Endothelial cell of umbilical vein (primary cell): ENCODE measurements around the gene PTPRT. TPM values are rescaled to one million over a fixed set of nuclear protein-coding genes. Genes with fewer than 3 reads are reported as not detected.

Experiments used
- BruUV-seq: library from RNA; stranded (reverse); fragments of 400-500 nt; replicated peaks from 2 replicates; lab custom pipeline; 2021; lab: Mats Ljungman, UMichigan
- CTCF ChIA-PET: fragments of 300-600, 350-600 bp; sonication (Branson Sonifier 250); formaldehyde crosslinking; loops from one replicate; lab custom pipeline; 2021; ENCODE audit warnings: antibody characterized with exemption, inconsistent platforms; lab: Charles Lee
- POLR2A ChIA-PET: fragments of 300-600, 350-600 bp; sonication (Branson Sonifier 250); formaldehyde crosslinking; loops from one replicate; lab custom pipeline; 2021; ENCODE audit warnings: antibody characterized with exemption, inconsistent platforms; lab: Charles Lee
- DNase-seq: peaks from one replicate; pipeline ENCODE4 v3.0.0-alpha.2; 2011; ENCODE audit warnings: low read depth, low spot score
- FAIRE-seq: peaks from 2 replicates; lab custom pipeline; 2011; peaks lifted over from hg19 to GRCh38; lab: Jason Lieb, UNC
- H2AFZ ChIP-seq: 2 replicates; pipeline ENCODE4 v1.6.0; 2012; ENCODE audit warnings: low read depth, low read length, control low read depth, inconsistent platforms
- H3K27ac ChIP-seq: 2 replicates; pipeline ENCODE4 v1.5.1; 2011; ENCODE audit warnings: low read depth, mild to moderate bottlenecking, control low read depth, low read length, moderate library complexity; ENCODE audit not compliant: insufficient read depth
- H3K27me3 ChIP-seq, 2 experiments: 2 replicates each; pipeline versions ENCODE4 v1.6.0 to v1.6.1; 2011; ENCODE audit warnings: low read length in 2 of 2, mixed read lengths in 1 of 2; ENCODE audit not compliant: control insufficient read depth in 2 of 2, insufficient read depth in 2 of 2
- H3K36me3 ChIP-seq, 2 experiments: 2 replicates in 1 of 2; 3 replicates in 1 of 2; pipeline ENCODE4 v1.5.1; 2011; ENCODE audit warnings: low read length in 2 of 2, mild to moderate bottlenecking in 1 of 2, moderate library complexity in 1 of 2; ENCODE audit not compliant: control insufficient read depth in 2 of 2, insufficient read depth in 2 of 2; ENCODE audit errors: extremely low read depth in 1 of 2
- H3K4me1 ChIP-seq: 3 replicates; pipeline ENCODE4 v1.5.1; 2011; ENCODE audit warnings: mild to moderate bottlenecking, low read length; ENCODE audit not compliant: control insufficient read depth, insufficient read depth; ENCODE audit errors: extremely low read depth
- H3K4me2 ChIP-seq: 2 replicates; pipeline ENCODE4 v1.6.1; 2011; ENCODE audit warnings: low read length, control low read depth, mixed read lengths; ENCODE audit not compliant: insufficient read depth
- H3K4me3 ChIP-seq, 3 experiments: fragments of 200-600 bp in 1 of 3; sonication (generic), shearing (Covaris generic) in 1 of 3; replicated peaks in 1 of 3; 2 replicates each; pipeline ENCODE4 v1.5.1; 2011 to 2016; ENCODE audit warnings: control low read depth in 3 of 3, low read length in 3 of 3, mild to moderate bottlenecking in 2 of 3, inconsistent platforms in 1 of 3, low read depth in 1 of 3, moderate library complexity in 1 of 3; ENCODE audit not compliant: insufficient read depth in 1 of 3
- H3K79me2 ChIP-seq: 2 replicates; pipeline ENCODE4 v1.6.0; 2012; ENCODE audit warnings: low read length, inconsistent platforms; ENCODE audit not compliant: control insufficient read depth, insufficient read depth
- H3K9ac ChIP-seq: replicated peaks from 2 replicates; pipeline ENCODE3; 2011; ENCODE audit warnings: low read length, control low read depth; ENCODE audit not compliant: insufficient read depth; ENCODE audit errors: extremely low read depth
- H3K9me1 ChIP-seq: replicated peaks from 3 replicates; pipeline ENCODE4 v1.6.0; 2011; ENCODE audit warnings: mild to moderate bottlenecking, low read length; ENCODE audit not compliant: control insufficient read depth, insufficient read depth; ENCODE audit errors: extremely low read depth
- H3K9me3 ChIP-seq: replicated peaks from 2 replicates; pipeline ENCODE4 v1.5.1; 2012; ENCODE audit warnings: low read length, inconsistent platforms; ENCODE audit not compliant: control insufficient read depth, insufficient read depth
- H4K20me1 ChIP-seq: replicated peaks from 2 replicates; pipeline ENCODE3; 2011; ENCODE audit warnings: mild to moderate bottlenecking, low read length; ENCODE audit not compliant: control insufficient read depth, insufficient read depth; ENCODE audit errors: extremely low read depth
- EZH2 ChIP-seq: IDR thresholded peaks from 2 replicates; pipeline ENCODE4 v1.6.1; 2012; ENCODE audit warnings: borderline replicate concordance, low read depth, mild to moderate bottlenecking, moderate library complexity, low read length, inconsistent platforms; ENCODE audit not compliant: severe bottlenecking
- FOS ChIP-seq: IDR thresholded peaks from 2 replicates; pipeline ENCODE4 v1.6.1; 2011; ENCODE audit warnings: mild to moderate bottlenecking, low read length, moderate library complexity, borderline replicate concordance; ENCODE audit not compliant: insufficient read depth
- GATA2 ChIP-seq: IDR thresholded peaks from 2 replicates; pipeline ENCODE4 v1.7.0; 2011; ENCODE audit warnings: low read depth, mild to moderate bottlenecking, moderate library complexity, mixed read lengths, low read length; ENCODE audit not compliant: insufficient read length, insufficient read depth
- JUN ChIP-seq: IDR thresholded peaks from 2 replicates; pipeline ENCODE4 v1.6.1; 2011; ENCODE audit warnings: borderline replicate concordance, low read depth; ENCODE audit not compliant: insufficient read length, insufficient read depth
- MYC ChIP-seq: IDR thresholded peaks from one replicate; pipeline ENCODE4 v1.6.1; 2011; ENCODE audit warnings: mild to moderate bottlenecking, low read depth, low read length
- POLR2A ChIP-seq: IDR thresholded peaks from 2 replicates; pipeline ENCODE4 v1.6.1; 2012; ENCODE audit warnings: low read depth, mild to moderate bottlenecking, control low read depth, low read length
- POLR2AphosphoS5 ChIP-seq: IDR thresholded peaks from 2 replicates; pipeline ENCODE4 v1.6.1; 2012; ENCODE audit warnings: low read depth, mild to moderate bottlenecking, control low read depth, low read length, moderate library complexity; ENCODE audit not compliant: insufficient read depth
- dilution Hi-C: fragments of 300-500 bp; cut with MboI; formaldehyde crosslinking; loops from one replicate; pipeline ENCODE4 v1.15.0; 2019; ENCODE audit warnings: low sequenced_read_pairs; ENCODE audit not compliant: extremely low pct_ligation_motif_present
- intact Hi-C: fragments of 100-400 bp; cut with micrococcal nuclease; formaldehyde crosslinking; loops from one replicate; pipeline ENCODE4 v1.10.0; 2022
- polyA plus RNA-seq, 4 experiments: library from polyadenylated mRNA; depleted of rRNA in 3 of 4; stranded (reverse) in 3 of 4; unstranded in 1 of 4; fragments of >200 nt; gene quantifications; 2 replicates each; pipeline versions ENCODE4 v1.2.1 to v1.2.3, GENCODE V29; 2011 to 2012; ENCODE audit warnings: missing spikeins in 1 of 4
- total RNA-seq: library from RNA; stranded (reverse); gene quantifications from 2 replicates; pipeline ENCODE4 v1.2.3, GENCODE V29; 2021
- TF ChIP-seq, protein P1 (sequence below), 2 donors: IDR thresholded peaks; 1 replicate in 1 of 2; 2 replicates in 1 of 2; pipeline ENCODE4 v1.5.1; 2011; ENCODE audit warnings: low read length in 2 of 2, mild to moderate bottlenecking in 2 of 2, moderate library complexity in 2 of 2, control low read depth in 1 of 2, inconsistent platforms in 1 of 2, low read depth in 1 of 2; ENCODE audit not compliant: insufficient read depth in 1 of 2; ENCODE audit errors: extremely low read depth in 1 of 2
- TF ChIP-seq, protein P2 (sequence below): IDR thresholded peaks from 2 replicates; pipeline ENCODE4 v1.6.1; 2011; ENCODE audit not compliant: insufficient read depth, insufficient read length

The PTPRT gene
- total and polyA plus RNA-seq, 2 donors (not counting 3 experiments of a cell fraction or from before 2014, with no cell fraction given) = not detected

DNA sequence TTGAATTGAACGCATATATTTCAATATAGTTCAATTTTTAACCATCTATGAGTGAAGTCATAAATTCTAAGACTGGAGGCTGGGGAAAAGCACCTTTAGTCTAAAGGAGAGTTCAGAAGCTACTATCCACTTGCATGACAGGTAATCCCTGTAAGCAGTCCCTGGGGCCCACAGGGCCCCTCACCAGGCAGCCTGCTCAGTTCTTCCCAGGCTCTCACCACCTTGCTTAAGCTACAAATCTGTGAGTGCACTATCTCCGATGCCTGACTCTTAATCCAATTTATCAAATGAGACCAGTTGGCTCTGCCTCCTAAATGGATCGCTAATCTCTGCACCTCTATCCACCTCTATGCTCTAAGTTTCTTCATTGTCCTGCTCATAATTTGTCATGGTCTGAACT is 413.8 kb downstream of the PTPRT start:
- BruUV-seq = no TSS peak
- Histone ChIP-seq H3K9me3 (peaks cover 18% of the 10 kb centered on the region), H3K4me2 (no peak overlapping the region), H3K27me3 (no peaks in the 10 kb centered on the region), H3K79me2 (no peaks in the 10 kb centered on the region), H3K9me1 (no peaks in the 10 kb centered on the region), H3K4me1 (no peaks in the 10 kb centered on the region), H3K36me3 (no peaks in the 10 kb centered on the region), H4K20me1 (no peaks in the 10 kb centered on the region), H2AFZ (no peak overlapping the region), H3K9ac (no peak overlapping the region), H3K4me3 (no peak overlapping the region), H3K27ac (no peak overlapping the region)
- TF ChIP-seq MYC = no peak
- no peak for TF ChIP-seq EZH2
- no peak for TF ChIP-seq POLR2AphosphoS5
- TF ChIP-seq, protein P1, sequence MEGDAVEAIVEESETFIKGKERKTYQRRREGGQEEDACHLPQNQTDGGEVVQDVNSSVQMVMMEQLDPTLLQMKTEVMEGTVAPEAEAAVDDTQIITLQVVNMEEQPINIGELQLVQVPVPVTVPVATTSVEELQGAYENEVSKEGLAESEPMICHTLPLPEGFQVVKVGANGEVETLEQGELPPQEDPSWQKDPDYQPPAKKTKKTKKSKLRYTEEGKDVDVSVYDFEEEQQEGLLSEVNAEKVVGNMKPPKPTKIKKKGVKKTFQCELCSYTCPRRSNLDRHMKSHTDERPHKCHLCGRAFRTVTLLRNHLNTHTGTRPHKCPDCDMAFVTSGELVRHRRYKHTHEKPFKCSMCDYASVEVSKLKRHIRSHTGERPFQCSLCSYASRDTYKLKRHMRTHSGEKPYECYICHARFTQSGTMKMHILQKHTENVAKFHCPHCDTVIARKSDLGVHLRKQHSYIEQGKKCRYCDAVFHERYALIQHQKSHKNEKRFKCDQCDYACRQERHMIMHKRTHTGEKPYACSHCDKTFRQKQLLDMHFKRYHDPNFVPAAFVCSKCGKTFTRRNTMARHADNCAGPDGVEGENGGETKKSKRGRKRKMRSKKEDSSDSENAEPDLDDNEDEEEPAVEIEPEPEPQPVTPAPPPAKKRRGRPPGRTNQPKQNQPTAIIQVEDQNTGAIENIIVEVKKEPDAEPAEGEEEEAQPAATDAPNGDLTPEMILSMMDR (IDR thresholded peaks at IDR 0.05; ENCODE audit: extremely low read depth in 1 of 2, insufficient read depth in 1 of 2, low read depth in 1 of 2, low read length in 2 of 2) = no peak
- TF ChIP-seq GATA2 = no peak
- no peak for TF ChIP-seq FOS
- no peak for TF ChIP-seq POLR2A
- TF ChIP-seq JUN = no peak
- TF ChIP-seq, protein P2, sequence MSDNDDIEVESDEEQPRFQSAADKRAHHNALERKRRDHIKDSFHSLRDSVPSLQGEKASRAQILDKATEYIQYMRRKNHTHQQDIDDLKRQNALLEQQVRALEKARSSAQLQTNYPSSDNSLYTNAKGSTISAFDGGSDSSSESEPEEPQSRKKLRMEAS = no peak
- ChIA-PET CTCF (no interaction called here), POLR2A (no interaction called here)
- DNase-seq (no peak), FAIRE-seq (no peak)
- intact Hi-C loops (no loop called here), dilution Hi-C loops (no loop called here)
